GM12878 (cell line): Measurements from ENCODE around the gene CFDP1. TPM values are rescaled to one million over a fixed set of nuclear protein-coding genes. Genes with fewer than 3 reads are reported as not detected.

ENCODE experiments used
- ATAC-seq: fragments of 200-7000 bp; cut with Tn5 transposase; 3 replicates; pipeline ENCODE4 v1.9.1; 2020; ENCODE audit warnings: mild to moderate bottlenecking, moderate library complexity
- Bru-seq: library from RNA; stranded (reverse); fragments of 400-500 nt; gene quantifications from one replicate; lab custom pipeline; 2021; lab: Mats Ljungman, UMichigan
- BruChase-seq, 2 experiments: library from RNA; stranded (reverse); fragments of 400-500 nt; gene quantifications; one replicate each; lab custom pipeline; 2021; lab: Mats Ljungman, UMichigan
- BruUV-seq: library from RNA; stranded (reverse); fragments of 400-500 nt; replicated peaks from 2 replicates; lab custom pipeline; 2021; lab: Mats Ljungman, UMichigan
- CTCF ChIA-PET: fragments of 300-600 bp; sonication (Branson Sonifier 250); formaldehyde crosslinking; extraction: SDS; loops from one replicate; lab custom pipeline; 2021; ENCODE audit warnings: inconsistent platforms; lab: Yijun Ruan, JAX
- POLR2A ChIA-PET: fragments of 350-600 bp; formaldehyde crosslinking; extraction: SDS; loops from one replicate; lab custom pipeline; 2021; ENCODE audit warnings: inconsistent platforms; lab: Charles Lee
- RAD21 ChIA-PET: fragments of 300-600 bp; sonication (Branson Sonifier 250); formaldehyde crosslinking; loops from one replicate; lab custom pipeline; 2023; ENCODE audit warnings: antibody characterized with exemption; ENCODE audit not compliant: unreplicated experiment; lab: Charles Lee
- SMC1A ChIA-PET: fragments of 300-600 bp; sonication (Branson Sonifier 250); formaldehyde crosslinking; loops from one replicate; lab custom pipeline; 2023; ENCODE audit not compliant: unreplicated experiment, uncharacterized antibody; lab: Charles Lee
- DNase-seq: peaks from one replicate; pipeline ENCODE4 v3.0.0-alpha.2; 2011; ENCODE audit warnings: low read depth, low spot score
- FAIRE-seq: peaks from 3 replicates; lab custom pipeline; 2011; peaks lifted over from hg19 to GRCh38; lab: Jason Lieb, UNC
- H2AFZ ChIP-seq: 2 replicates; pipeline ENCODE4 v1.6.0; 2011; ENCODE audit warnings: low read depth, low read length, control low read depth; ENCODE audit not compliant: control insufficient read depth
- H3K27ac ChIP-seq: 2 replicates; pipeline ENCODE4 v1.5.1; 2011; ENCODE audit warnings: control low read depth; ENCODE audit not compliant: control insufficient read depth, insufficient read depth
- H3K27me3 ChIP-seq, 2 experiments: replicated peaks in 1 of 2; 2 replicates each; pipeline versions ENCODE4 v1.6.0 to v1.6.1; 2011; ENCODE audit warnings: low read length in 1 of 2; ENCODE audit not compliant: control insufficient read depth in 2 of 2, insufficient read depth in 2 of 2
- H3K36me3 ChIP-seq, 2 experiments: 2 replicates each; pipeline ENCODE4 v1.5.1; 2011; ENCODE audit warnings: low read length in 1 of 2; ENCODE audit not compliant: control insufficient read depth in 2 of 2, insufficient read depth in 2 of 2
- H3K4me1 ChIP-seq: 2 replicates; pipeline ENCODE4 v1.6.1; 2011; ENCODE audit warnings: mild to moderate bottlenecking, low read length, moderate library complexity, mixed read lengths; ENCODE audit not compliant: control insufficient read depth, insufficient read depth
- H3K4me2 ChIP-seq: 2 replicates; pipeline ENCODE4 v1.6.0; 2011; ENCODE audit warnings: control low read depth; ENCODE audit not compliant: control insufficient read depth, insufficient read depth
- H3K4me3 ChIP-seq: fragments of 200-600 bp; sonication (generic); 2 replicates; pipeline ENCODE4 v1.5.1; 2016
- H3K79me2 ChIP-seq: 2 replicates; pipeline ENCODE4 v1.6.0; 2011; ENCODE audit warnings: low read length; ENCODE audit not compliant: control insufficient read depth, insufficient read depth
- H3K9ac ChIP-seq: 2 replicates; pipeline ENCODE4 v1.8.0; 2011; ENCODE audit warnings: low read length, control low read depth, mixed read lengths; ENCODE audit not compliant: control insufficient read depth, insufficient read depth
- H3K9me3 ChIP-seq: replicated peaks from 3 replicates; pipeline ENCODE4 v1.5.1; 2011; ENCODE audit warnings: mild to moderate bottlenecking, low read length; ENCODE audit not compliant: control insufficient read depth, insufficient read depth
- H4K20me1 ChIP-seq: 2 replicates; pipeline ENCODE4 v1.6.0; 2011; ENCODE audit not compliant: control insufficient read depth, insufficient read depth
- BRCA1 ChIP-seq: IDR thresholded peaks from 2 replicates; pipeline ENCODE4 v1.6.1; 2011; ENCODE audit warnings: low read depth, low read length, improper control_type of control experiment
- E2F4 ChIP-seq: IDR thresholded peaks from 2 replicates; pipeline ENCODE4 v1.6.1; 2012; ENCODE audit warnings: low read depth, low read length, improper control_type of control experiment
- FOXK2 ChIP-seq: fragments of 450-650 bp; IDR thresholded peaks from 2 replicates; pipeline ENCODE4 v1.6.1; 2017; ENCODE audit warnings: mild to moderate bottlenecking, moderate library complexity
- IKZF1 ChIP-seq: fragments of 450-650 bp; conservative IDR thresholded peaks from 2 replicates; pipeline ENCODE4 v1.6.1; 2017; ENCODE audit warnings: antibody characterized with exemption, mild to moderate bottlenecking
- IRF5 ChIP-seq: fragments of 450-650 bp; IDR thresholded peaks from 2 replicates; pipeline ENCODE4 v1.6.1; 2017; ENCODE audit warnings: borderline replicate concordance
- MAX ChIP-seq: IDR thresholded peaks from 2 replicates; pipeline ENCODE4 v1.6.1; 2012; ENCODE audit warnings: low read depth, low read length, improper control_type of control experiment
- NKRF ChIP-seq: fragments of 450-650 bp; conservative IDR thresholded peaks from 2 replicates; pipeline ENCODE4 v1.6.1; 2017; ENCODE audit warnings: mild to moderate bottlenecking, moderate library complexity
- POLR2AphosphoS5 ChIP-seq: IDR thresholded peaks from 2 replicates; pipeline ENCODE4 v1.6.1; 2011; ENCODE audit warnings: mild to moderate bottlenecking, low read length, inconsistent platforms
- POU2F2 ChIP-seq: IDR thresholded peaks from 3 replicates; pipeline ENCODE4 v1.6.1; 2011; ENCODE audit warnings: low read depth, mild to moderate bottlenecking, low read length, borderline replicate concordance
- RAD21 ChIP-seq: IDR thresholded peaks from 2 replicates; pipeline ENCODE4 v1.6.1; 2011; ENCODE audit warnings: mild to moderate bottlenecking, low read depth, low read length, moderate library complexity; ENCODE audit not compliant: insufficient read depth
- SREBF2 ChIP-seq: IDR thresholded peaks from 2 replicates; pipeline ENCODE4 v1.6.1; 2012; ENCODE audit warnings: mild to moderate bottlenecking, low read length
- TCF3 ChIP-seq: IDR thresholded peaks from 2 replicates; pipeline ENCODE4 v1.6.1; 2012; ENCODE audit warnings: low read depth, mild to moderate bottlenecking, low read length, borderline replicate concordance; ENCODE audit not compliant: insufficient read depth
- WGBS: methylation state at CpG from one replicate; pipeline ENCODE4 v1.1.6; 2016; ENCODE audit warnings: low lambda C conversion rate; ENCODE audit not compliant: insufficient replicate concordance, insufficient coverage; ENCODE audit errors: missing lambda C conversion rate; 5-methylcytosine and 5-hydroxymethylcytosine counted together
- in situ Hi-C: fragments of 300-500 bp; cut with MboI; formaldehyde crosslinking; loops from 9 replicates; pipeline ENCODE4 v1.14.3; 2018; ENCODE audit warnings: mixed read lengths
- intact Hi-C: fragments of 100-400 bp; cut with micrococcal nuclease; formaldehyde crosslinking; loops from one replicate; pipeline ENCODE4 v1.14.2; 2022; ENCODE audit not compliant: unreplicated experiment
- long read RNA-seq, 2 experiments: library from polyadenylated mRNA; unstranded; transcript quantifications; one replicate each; pipeline ENCODE4 v2.0.0, GENCODE V29; 2019 to 2020
- polyA minus RNA-seq, 3 experiments: library from RNA; depleted of rRNA, polyadenylated mRNA; stranded (reverse); fragments of >200 nt; gene quantifications; 2 replicates each; pipeline ENCODE4 v1.2.3, GENCODE V29; 2011
- polyA plus RNA-seq, 11 experiments: library from polyadenylated mRNA; depleted of rRNA in 4 of 11; unstranded in 6 of 11; stranded (reverse) in 5 of 11; fragments of >200 nt; fragmentation: Nextera tagmentation in 4 of 11; fragmentation: Illumina TruSeq in 1 of 11; extraction: Ambion mirVana in 4 of 11; extraction: Trizol in 1 of 11; gene quantifications; 1 replicate in 1 of 11; 2 replicates in 10 of 11; pipeline versions ENCODE4 v1.2.1 to v1.2.3, GENCODE V29; 2011 to 2016; ENCODE audit warnings: inconsistent platforms in 2 of 11, missing spikeins in 2 of 11, low read depth in 1 of 11
- total RNA-seq, 4 experiments: library from RNA; depleted of rRNA in 3 of 4; stranded (reverse); fragments of >200 nt in 3 of 4; fragmentation: Illumina TruSeq in 1 of 4; extraction: Trizol in 1 of 4; gene quantifications; 2 replicates each; pipeline versions ENCODE4 v1.2.1 to v1.2.3, GENCODE V29; 2013 to 2021

CFDP1 gene
- total RNA-seq (2013; cell fraction: nucleolus; rRNA removed): 113 and 119 TPM in 2 replicates
- total RNA-seq (2014; rRNA removed) (22.3 TPM in 2 replicates), total RNA-seq (2014; rRNA removed; fragmentation: Illumina TruSeq; extraction: Trizol) (58.3 and 61.4 TPM in 2 replicates), total RNA-seq (2021) (25.5 and 29.4 TPM in 2 replicates), polyA plus RNA-seq (2011; rRNA removed) (34.6 and 58.3 TPM in 2 replicates), polyA plus RNA-seq (2014; fragmentation: Illumina TruSeq; extraction: Trizol) (64.8 and 82.1 TPM in 2 replicates), polyA plus RNA-seq (2014; fragmentation: Nextera tagmentation; extraction: Ambion mirVana) (10 to 100 TPM; 36.6 to 60.8 TPM), polyA plus RNA-seq (2014; rRNA removed) (25.6 and 34.5 TPM in 2 replicates), polyA plus RNA-seq (2016; fragmentation: Nextera tagmentation; extraction: Ambion mirVana) (10 to 100 TPM; 36.7 to 39.0 TPM), polyA minus RNA-seq (2011; rRNA and poly(A)+ RNA removed) (11.7 and 15.1 TPM in 2 replicates), Bru-seq, nascent RNA (percentile 70 among the genes with signal in this experiment), BruChase-seq, experiment 1, labeled RNA remaining after a 6-hour chase (percentile 77 among the genes with signal in this experiment), BruChase-seq, experiment 2, labeled RNA remaining after a 2-hour chase (percentile 75 among the genes with signal in this experiment)
- polyA plus RNA-seq (2011; ENCODE audit: low read depth): 48.3 TPM
- 14.3 and 15.0 TPM in 2 replicates for polyA plus RNA-seq (2011; cell fraction: cytosol; rRNA removed)
- polyA plus RNA-seq (2011; cell fraction: nucleus; rRNA removed): 11.2 and 13.5 TPM in 2 replicates
- 44.4 and 47.5 TPM in 2 replicates for polyA plus RNA-seq (2012)
- polyA minus RNA-seq (2011; cell fraction: cytosol; rRNA and poly(A)+ RNA removed): 6.1 and 8.6 TPM in 2 replicates
- polyA minus RNA-seq (2011; cell fraction: nucleus; rRNA and poly(A)+ RNA removed): 8.9 and 19.1 TPM in 2 replicates
- long read RNA-seq, experiment 1, transcript CFDP1-201 (7 exons, 1,275 nt): major isoform, 15 of 19 reads
- long read RNA-seq, experiment 1, partial matches to known transcripts: 0 of 19 reads
- long read RNA-seq, experiment 1, other reads (novel, unspliced or antisense): 3 of 19 reads
- long read RNA-seq, experiment 2, transcript CFDP1-201 (7 exons, 1,275 nt): major isoform, 15 of 37 reads
- long read RNA-seq, experiment 2, partial matches to known transcripts: 9 of 37 reads
- long read RNA-seq, experiment 2, other reads (novel, unspliced or antisense): 12 of 37 reads

- Histone ChIP-seq H2AFZ (peak within 1 kb of the TSS; percentile 91), H3K9me3 (no peaks in the 10 kb centered on the region), H4K20me1 (no peaks in the 10 kb centered on the region), H3K9ac (peak within 1 kb of the TSS; percentile 76), H3K4me1 (no peaks in the 10 kb centered on the region; the same call in 1 of the 2 replicates), H3K4me2 (peak within 1 kb of the TSS; percentile 94), H3K27ac (peak within 1 kb of the TSS; percentile 71), H3K4me3 (peak within 1 kb of the TSS; percentile 89), H3K27me3 (no peaks in the 10 kb centered on the region), H3K36me3 (no peaks in the 10 kb centered on the region), H3K79me2 (peaks cover 12% of the 10 kb centered on the region)
- intact Hi-C loops: loop anchor here (1.0 kb wide), 2 partner anchors 25 to 31 kb away; partner anchors contain the start of gene TMEM170A
- in situ Hi-C loops: no loop called here
- FAIRE-seq (peak; percentile 93), DNase-seq (peak; percentile 80), ATAC-seq (peak; percentile 93)
- TSS peak; percentile 70 for BruUV-seq
- ChIA-PET SMC1A (interaction anchor here (0.8 to 2.4 kb wide), 16 partner anchors 10 to 234 kb away, joined by 3 to 20 read pairs (median 3); partner anchors contain the start of genes KARS1 and TERF2IP), POLR2A (interaction anchor here (0.5 to 2.8 kb wide), 14 partner anchors 12 to 573 kb away, joined by 3 to 26 read pairs (median 5); partner anchors contain the start of genes ADAT1, KARS1 and TERF2IP), RAD21 (interaction anchor here (0.6 to 2.0 kb wide), 7 partner anchors 9 to 218 kb away, joined by 3 to 8 read pairs (median 4); partner anchors contain the start of gene ADAT1), CTCF (interaction anchor here (0.6 to 3.8 kb wide), 17 partner anchors 12 to 234 kb away, joined by 3 to 34 read pairs (median 4); partner anchors contain the start of genes KARS1, TERF2IP and TMEM170A)
- WGBS: under 1% methylated on average over 75 of the region's 85 CpGs
- TF ChIP-seq E2F4: peak; percentile 74
- no peak for TF ChIP-seq SREBF2
- TF ChIP-seq BRCA1: no peak
- peak; percentile 100 for TF ChIP-seq IKZF1
- peak; percentile 65; the same call in 1 of the 2 replicates for TF ChIP-seq MAX
- TF ChIP-seq FOXK2: no peak; the same call in 1 of the 2 replicates
- no peak for TF ChIP-seq RAD21
- TF ChIP-seq POLR2AphosphoS5: no peak; the same call in 1 of the 2 replicates
- peak; percentile 97 for TF ChIP-seq NKRF
- TF ChIP-seq POU2F2: no peak
- no peak for TF ChIP-seq TCF3
- no peak for TF ChIP-seq IRF5
Measured at GRCh38 chr16:75432828-75433731, at the start of gene CFDP1. TSS of gene CFDP1 (minus strand) at chr16:75433503. CDS start at chr16:75433352, 151 bp downstream.
